Testis (tissue), 3 donors: ENCODE results near the gene FAM78B. TPM values are rescaled to one million over a fixed set of nuclear protein-coding genes. Genes with fewer than 3 reads are reported as not detected.

Experiments
- DNase-seq: peaks from one replicate; pipeline ENCODE4 v3.0.0-alpha.2; 2019
- H3K27ac ChIP-seq, 2 donors: fragments of 200-600 bp; sonication (generic); one replicate each; pipeline ENCODE4 v1.5.1; 2019
- H3K27me3 ChIP-seq: fragments of 200-600 bp; sonication (generic); one replicate; pipeline ENCODE4 v1.5.1; 2019
- H3K36me3 ChIP-seq: fragments of 200-600 bp; sonication (generic); one replicate; pipeline ENCODE4 v1.5.1; 2017; ENCODE audit warnings: low read depth; ENCODE audit errors: missing control alignments
- H3K4me1 ChIP-seq: fragments of 200-600 bp; sonication (generic); one replicate; pipeline ENCODE4 v1.5.1; 2019
- H3K4me3 ChIP-seq, 2 donors: fragments of 200-600 bp; sonication (generic); one replicate each; pipeline ENCODE4 v1.5.1; 2017 to 2019
- H3K9me3 ChIP-seq: fragments of 200-600 bp; sonication (generic); one replicate; pipeline ENCODE4 v1.5.1; 2017
- POLR2A ChIP-seq: fragments of 450-650 bp; IDR thresholded peaks from one replicate; pipeline ENCODE4 v1.6.1; 2017; ENCODE audit warnings: antibody characterized with exemption, mild to moderate bottlenecking, moderate library complexity
- WGBS, 2 donors: methylation state at CpG; one replicate each; pipeline ENCODE4 v1.1.5; 2018; 5-methylcytosine and 5-hydroxymethylcytosine counted together
- intact Hi-C: fragments of 100-400 bp; cut with DNase I; formaldehyde crosslinking; loops from one replicate; pipeline ENCODE4 v1.15.1; 2023; ENCODE audit warnings: low total_unique reads
- polyA plus RNA-seq: library from polyadenylated mRNA; stranded (reverse); fragments of 350-450 nt; fragmentation: Illumina TruSeq; extraction: RNeasy Lipid Tissue Mini Kit (QIAGEN cat#74804); gene quantifications from one replicate; pipeline ENCODE4 v1.2.3, GENCODE V29; 2014; ENCODE audit warnings: low read depth, low replicate concordance; ENCODE audit not compliant: insufficient read depth
- total RNA-seq, 2 donors: library from RNA; depleted of rRNA; stranded (reverse); fragments of >200 nt; gene quantifications; one replicate each; pipeline ENCODE4 v1.2.3, GENCODE V29; 2016
- TF ChIP-seq, protein P1 (sequence below), 3 experiments: fragments of 450-650 bp in 2 of 3; fragments of 200-600 bp in 1 of 3; sonication (generic) in 1 of 3; IDR thresholded peaks; one replicate each; pipeline ENCODE4 v1.5.1; 2016 to 2019; ENCODE audit warnings: antibody characterized with exemption in 3 of 3, mild to moderate bottlenecking in 2 of 3, moderate library complexity in 1 of 3

FAM78B gene
- total and polyA plus RNA-seq, 3 donors from 2014 or later: 5.0 to 19.8 (median 13.9) TPM

DNA sequence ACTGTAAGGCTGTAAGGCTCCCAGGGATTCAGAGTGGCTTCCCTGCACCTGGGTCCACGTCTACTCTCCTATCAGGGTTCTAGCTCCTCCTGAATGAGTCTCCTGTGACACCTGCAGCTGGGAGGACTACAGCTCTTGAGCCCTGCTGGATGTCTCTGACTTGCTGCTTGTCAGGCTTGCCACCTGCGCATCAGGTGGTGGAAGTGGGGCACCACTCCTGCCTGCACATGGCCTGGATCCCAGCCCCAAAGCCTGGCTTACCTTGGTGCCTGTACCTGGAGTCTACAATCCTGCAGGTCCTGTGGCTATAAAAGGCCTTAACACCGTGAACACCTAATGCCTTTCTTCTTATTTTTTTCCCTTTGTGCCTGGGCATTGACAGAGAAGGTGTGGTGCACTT is 82.2 kb downstream of the FAM78B start:
- Histone ChIP-seq H3K36me3 (no peaks in the 10 kb centered on the region), H3K4me1 (peaks cover under 1% of the 10 kb centered on the region), H3K27me3 (no peaks in the 10 kb centered on the region), H3K27ac (no peak overlapping the region), H3K4me3 (no peak overlapping the region), H3K9me3 (no peaks in the 10 kb centered on the region)
- TF ChIP-seq, protein P1, sequence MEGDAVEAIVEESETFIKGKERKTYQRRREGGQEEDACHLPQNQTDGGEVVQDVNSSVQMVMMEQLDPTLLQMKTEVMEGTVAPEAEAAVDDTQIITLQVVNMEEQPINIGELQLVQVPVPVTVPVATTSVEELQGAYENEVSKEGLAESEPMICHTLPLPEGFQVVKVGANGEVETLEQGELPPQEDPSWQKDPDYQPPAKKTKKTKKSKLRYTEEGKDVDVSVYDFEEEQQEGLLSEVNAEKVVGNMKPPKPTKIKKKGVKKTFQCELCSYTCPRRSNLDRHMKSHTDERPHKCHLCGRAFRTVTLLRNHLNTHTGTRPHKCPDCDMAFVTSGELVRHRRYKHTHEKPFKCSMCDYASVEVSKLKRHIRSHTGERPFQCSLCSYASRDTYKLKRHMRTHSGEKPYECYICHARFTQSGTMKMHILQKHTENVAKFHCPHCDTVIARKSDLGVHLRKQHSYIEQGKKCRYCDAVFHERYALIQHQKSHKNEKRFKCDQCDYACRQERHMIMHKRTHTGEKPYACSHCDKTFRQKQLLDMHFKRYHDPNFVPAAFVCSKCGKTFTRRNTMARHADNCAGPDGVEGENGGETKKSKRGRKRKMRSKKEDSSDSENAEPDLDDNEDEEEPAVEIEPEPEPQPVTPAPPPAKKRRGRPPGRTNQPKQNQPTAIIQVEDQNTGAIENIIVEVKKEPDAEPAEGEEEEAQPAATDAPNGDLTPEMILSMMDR (IDR thresholded peaks at IDR 0.05): no peak
- no peak for TF ChIP-seq POLR2A
- no peak for DNase-seq
- intact Hi-C loops: no loop called here
- WGBS, 2 donors: 79 to 100% methylated on average over 3 of the region's 3 CpGs

DNA sequence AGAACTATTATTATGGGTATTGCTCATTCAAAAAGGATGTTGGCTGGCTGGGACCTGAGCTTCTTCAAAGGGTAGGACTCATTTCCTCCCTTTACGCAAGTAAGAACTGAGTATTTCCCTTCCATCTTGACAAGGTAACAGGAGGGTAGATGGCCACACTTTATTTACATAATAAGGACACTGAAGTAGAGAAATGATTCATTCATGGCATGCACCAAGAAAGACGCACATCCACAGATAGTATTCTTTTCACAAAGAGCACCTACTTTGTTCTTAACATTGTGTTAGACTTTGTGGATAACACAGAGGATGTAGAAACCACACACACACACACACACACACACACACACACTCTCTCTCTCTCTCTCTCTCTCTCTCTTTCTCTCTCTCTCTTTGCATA is 82.9 kb downstream of the FAM78B start:
- Histone ChIP-seq H3K9me3 (no peaks in the 10 kb centered on the region), H3K27me3 (no peaks in the 10 kb centered on the region), H3K4me3 (no peak overlapping the region), H3K4me1 (no peaks in the 10 kb centered on the region), H3K27ac (no peak overlapping the region), H3K36me3 (no peaks in the 10 kb centered on the region)
- DNase-seq: no peak
- intact Hi-C loops: no loop called here
- WGBS, 2 donors: 40 to 41% methylated on average over 2 of the region's 2 CpGs
- TF ChIP-seq POLR2A: no peak
- TF ChIP-seq, protein P1 (IDR thresholded peaks at IDR 0.05): no peak

DNA sequence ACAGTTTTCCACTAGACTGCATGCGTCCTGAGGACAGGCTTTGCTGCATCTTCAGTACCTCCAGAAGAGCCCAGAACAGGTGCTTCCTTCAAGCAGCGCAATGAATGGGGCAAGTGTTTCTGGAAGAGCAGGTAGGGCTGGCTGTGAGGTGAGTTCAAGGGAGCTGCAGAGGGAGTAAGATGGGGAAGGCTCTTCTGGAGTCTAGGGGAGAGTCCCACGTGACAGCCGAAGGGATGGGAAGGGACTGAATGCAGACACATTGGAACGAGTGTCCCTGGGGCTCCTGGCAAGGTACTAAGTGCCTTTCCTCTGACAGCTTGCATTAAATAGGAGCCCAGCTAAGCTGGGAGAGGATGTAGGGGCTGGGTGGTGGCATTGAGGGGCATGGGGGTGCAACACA is 84.2 kb downstream of the FAM78B start:
- intact Hi-C loops: no loop called here
- Histone ChIP-seq H3K9me3 (no peaks in the 10 kb centered on the region), H3K27ac (no peak overlapping the region), H3K4me3 (no peak overlapping the region), H3K36me3 (no peaks in the 10 kb centered on the region), H3K4me1 (no peaks in the 10 kb centered on the region), H3K27me3 (no peaks in the 10 kb centered on the region)
- no peak for TF ChIP-seq POLR2A
- TF ChIP-seq, protein P1 (IDR thresholded peaks at IDR 0.05): no peak
- WGBS, 2 donors: 83 to 94% methylated on average over 5 of the region's 5 CpGs
- no peak for DNase-seq

DNA sequence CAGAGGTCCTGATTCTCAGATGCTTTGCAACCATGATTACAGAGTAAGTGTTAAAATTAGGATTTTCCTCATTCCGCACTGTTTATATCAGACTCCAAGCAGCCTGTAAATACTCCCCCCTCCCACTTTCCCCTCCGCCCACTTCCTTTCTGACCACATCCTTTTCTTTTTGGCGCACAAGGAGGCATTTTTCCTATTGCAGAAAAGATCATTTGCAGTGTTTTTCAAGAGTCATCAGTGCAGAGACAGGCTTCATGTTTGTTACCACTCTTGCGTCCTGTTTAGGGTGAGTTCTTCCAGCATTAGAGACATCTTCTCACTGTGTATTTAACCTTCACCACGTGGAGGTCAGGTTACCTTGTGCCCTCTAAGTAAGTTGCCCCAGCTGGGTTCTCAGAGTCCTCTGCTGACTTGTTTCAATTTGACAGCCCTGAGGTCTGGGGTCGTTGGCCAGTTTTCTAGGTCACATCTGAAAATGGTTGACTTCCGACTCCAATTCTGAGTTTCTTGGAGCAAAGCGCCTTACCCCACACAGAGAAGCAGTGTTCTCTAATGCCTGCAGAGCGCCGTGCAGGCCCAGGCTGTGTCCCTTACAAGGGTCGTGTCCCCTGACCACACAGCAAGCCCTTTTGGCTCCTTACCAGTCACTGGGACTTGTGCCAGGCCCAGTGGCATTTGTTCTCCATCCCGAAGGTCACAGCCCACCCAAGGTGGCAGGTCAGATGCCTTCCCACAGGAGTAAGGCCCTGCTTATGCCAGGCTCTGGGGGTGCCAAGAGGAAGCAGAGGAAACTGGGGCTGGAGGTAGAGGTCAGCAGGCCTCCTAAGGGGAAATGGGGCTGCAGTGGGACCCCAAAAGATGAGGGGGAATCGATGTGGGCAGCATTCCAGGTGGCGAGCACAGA is 85.6 kb downstream of the FAM78B start:
- no peak for DNase-seq
- no peaks in the 10 kb centered on the region for H3K4me1 ChIP-seq
- H3K36me3 ChIP-seq: no peaks in the 10 kb centered on the region
- H3K9me3 ChIP-seq: no peaks in the 10 kb centered on the region
- intact Hi-C loops: no loop called here
- no peaks in the 10 kb centered on the region for H3K27me3 ChIP-seq
- WGBS, 2 donors: 54 to 76% methylated on average over 10 to 14 of the region's 14 CpGs
- no peak overlapping the region for H3K4me3 ChIP-seq
- no peak overlapping the region for H3K27ac ChIP-seq
- no peak for TF ChIP-seq POLR2A
- TF ChIP-seq, protein P1 (IDR thresholded peaks at IDR 0.05): no peak
